ENCODE results near the gene GRAMD1A. TPM values are rescaled to one million over a fixed set of nuclear protein-coding genes. Genes with fewer than 3 reads are reported as not detected.

GRAMD1A gene
- total and polyA plus RNA-seq, 9 of the 15 experiments (the other 6 are each of a cell fraction or from before 2014, with no cell fraction given): 1.4 to 63.8 (median 38.5) TPM

GRCh38 chr19:34990578-34991192 is 9.4 kb upstream of the GRAMD1A start:
- Histone ChIP-seq H3K9me3 (replicated peaks; ENCODE audit: control insufficient read depth, insufficient read depth, low read depth, low read length) (0 out of 2 replicates have a peak, but pooled peaks cover 2% of the 10 kb centered on the region), H3K27ac (ENCODE audit: extremely low read depth, low read depth, low read length) (no peak overlapping the region), H3K4me1 (replicated peaks in 1 of 2; ENCODE audit: control insufficient read depth in 2 of 2, insufficient read depth in 2 of 2, low read length in 2 of 2) (no peaks in the 10 kb centered on the region; a peak in 1 of 5 replicates), H3K9ac (ENCODE audit: insufficient read depth in 1 of 2, low read depth in 2 of 2, low read length in 2 of 2) (no peak overlapping the region), H3K9me1 (ENCODE audit: control insufficient read depth, insufficient read depth, low read length) (no peaks in the 10 kb centered on the region), H4K20me1 (replicated peaks; ENCODE audit: control insufficient read depth, insufficient read depth, low read length) (no peaks in the 10 kb centered on the region), H3K79me2 (ENCODE audit: control insufficient read depth, insufficient read depth, low read length) (no peaks in the 10 kb centered on the region), H3K27me3 (ENCODE audit: control insufficient read depth in 2 of 2, insufficient read depth in 2 of 2, low read length in 2 of 2) (peaks cover 0 to 14% of the 10 kb centered on the region in 2 experiments; a peak in 1 of 5 replicates), H3K4me2 (ENCODE audit: insufficient read depth, low read length) (no peak overlapping the region), H3K4me3 (no peak overlapping the region), H2AFZ (ENCODE audit: low read depth, low read length) (no peak overlapping the region), H3K36me3 (ENCODE audit: control insufficient read depth, insufficient read depth, low read length) (no peaks in the 10 kb centered on the region)
- peak; percentile 42 for FAIRE-seq
- 6% methylated on average over 13 of the region's 13 CpGs for WGBS (ENCODE audit: insufficient coverage, low coverage, missing lambda C conversion rate)
- CTCF ChIA-PET (ENCODE audit: low intra/inter-chr PET ratio): no interaction called here
- no peak for ATAC-seq
- POLR2A ChIA-PET: interaction anchor here (1.0 to 2.3 kb wide), 2 partner anchors 9 to 20 kb away, joined by 3 to 9 read pairs; partner anchors contain the start of gene GRAMD1A
- no peak for DNase-seq (ENCODE audit: extremely low read depth in 1 of 4, low spot score in 3 of 4)
- TF ChIP-seq PHF8 (IDR thresholded peaks at IDR 0.05; ENCODE audit: borderline replicate concordance, low read length) (no peak), KLF1 (tag; IDR thresholded peaks at IDR 0.05) (no peak), ZNF76 (CRISPR knock-in tag; IDR thresholded peaks at IDR 0.05; ENCODE audit: borderline replicate concordance) (no peak), ARID4B (CRISPR knock-in tag; IDR thresholded peaks at IDR 0.05) (no peak)
- intact Hi-C loops (cut with micrococcal nuclease): no loop called here
- no TSS peak for BruUV-seq (replicated peaks)
- in situ Hi-C loops (cut with MboI): no loop called here
